Thoracic aorta (tissue), 2 donors: ENCODE measurements around the gene GPR158. TPM values are rescaled to one million over a fixed set of nuclear protein-coding genes. Genes with fewer than 3 reads are reported as not detected.

Source experiments
- ATAC-seq: fragments of 150-250 bp; one replicate; pipeline ENCODE4 v1.8.0; 2017; ENCODE audit warnings: low read depth; ENCODE audit not compliant: insufficient number of reproducible peaks, low FRiP score
- DNase-seq: peaks from one replicate; pipeline ENCODE4 v3.0.0-alpha.2; 2020; ENCODE audit warnings: low spot score
- H3K27ac ChIP-seq, 2 donors: fragments of 200-600 bp; sonication (generic); 1 replicate in 1 of 2; 2 replicates in 1 of 2; pipeline ENCODE4 v1.5.1; 2016; ENCODE audit warnings: mild to moderate bottlenecking in 2 of 2, moderate library complexity in 2 of 2
- H3K27me3 ChIP-seq: fragments of 200-600 bp; sonication (generic); replicated peaks from 2 replicates; pipeline ENCODE4 v1.6.0; 2016; ENCODE audit warnings: mild to moderate bottlenecking; ENCODE audit not compliant: insufficient read depth
- H3K36me3 ChIP-seq: fragments of 200-600 bp; sonication (generic); one replicate; pipeline ENCODE4 v1.5.1; 2016
- H3K4me1 ChIP-seq, 2 donors: fragments of 200-600 bp; sonication (generic); 1 replicate in 1 of 2; 2 replicates in 1 of 2; pipeline versions ENCODE4 v1.5.1 to v1.6.0; 2016; ENCODE audit warnings: low read depth in 2 of 2, mild to moderate bottlenecking in 1 of 2; ENCODE audit not compliant: control insufficient read depth in 1 of 2
- H3K4me3 ChIP-seq: fragments of 200-600 bp; sonication (generic); 2 replicates; pipeline ENCODE4 v1.5.1; 2016; ENCODE audit warnings: mild to moderate bottlenecking
- H3K9me3 ChIP-seq: fragments of 200-600 bp; sonication (generic); 2 replicates; pipeline ENCODE4 v1.5.1; 2016
- CTCF ChIP-seq: fragments of 200-600 bp; sonication (generic); IDR thresholded peaks from one replicate; pipeline ENCODE4 v1.5.1; 2019; ENCODE audit warnings: antibody characterized with exemption
- total RNA-seq, 2 donors: library from RNA; depleted of rRNA; stranded (reverse); fragments of >200 nt; gene quantifications; one replicate each; pipeline versions ENCODE4 v1.1.0 to v1.2.3, GENCODE V29; 2016

Gene GPR158
- total RNA-seq, 2 donors from 2014 or later = not detected

DNA sequence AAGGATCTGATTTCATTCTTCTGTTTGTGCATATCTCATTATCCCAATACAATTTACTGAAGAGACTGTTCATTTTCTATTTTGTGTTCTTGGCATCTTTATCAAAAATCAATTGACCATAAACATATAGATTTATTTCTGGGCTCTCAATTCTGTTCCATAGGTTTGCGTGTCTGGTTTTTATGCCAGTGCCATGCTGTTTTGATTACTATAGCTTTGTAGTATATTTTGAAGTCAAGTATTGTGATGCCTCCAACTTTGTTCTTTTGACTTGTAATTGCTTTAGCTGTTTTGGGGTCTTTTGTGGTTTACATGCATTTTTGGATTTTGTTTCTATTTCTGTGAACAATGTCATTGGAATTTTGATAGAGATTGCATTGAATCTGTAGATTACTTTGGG is 278.8 kb downstream of the GPR158 start:
- no peaks in the 10 kb centered on the region for H3K27me3 ChIP-seq
- ATAC-seq (no peak), DNase-seq (no peak)
- H3K4me1 ChIP-seq = no peaks in the 10 kb centered on the region
- no peak overlapping the region for H3K4me3 ChIP-seq
- H3K27ac ChIP-seq = no peak overlapping the region
- H3K36me3 ChIP-seq = no peaks in the 10 kb centered on the region
- TF ChIP-seq CTCF = no peak
- H3K9me3 ChIP-seq = peaks cover 3% of the 10 kb centered on the region

- no peak overlapping the region for H3K27ac ChIP-seq
- peaks cover 3% of the 10 kb centered on the region for H3K9me3 ChIP-seq
- TF ChIP-seq CTCF = no peak
- no peaks in the 10 kb centered on the region for H3K36me3 ChIP-seq
- no peak for ATAC-seq
- DNase-seq = no peak
- no peaks in the 10 kb centered on the region for H3K4me1 ChIP-seq
- no peaks in the 10 kb centered on the region for H3K27me3 ChIP-seq
- H3K4me3 ChIP-seq = no peak overlapping the region
These were observed 281.3 kb downstream of the GPR158 start for GRCh38 chr10:25455980-25456567.

GRCh38 chr10:25457552-25457951 is 282.8 kb downstream of the GPR158 start:
- ATAC-seq = no peak
- no peak for DNase-seq
- H3K27me3 ChIP-seq = no peaks in the 10 kb centered on the region
- TF ChIP-seq CTCF = no peak
- H3K27ac ChIP-seq = no peak overlapping the region
- no peaks in the 10 kb centered on the region for H3K36me3 ChIP-seq
- H3K9me3 ChIP-seq = peaks cover 3% of the 10 kb centered on the region
- H3K4me1 ChIP-seq = no peaks in the 10 kb centered on the region
- H3K4me3 ChIP-seq = no peak overlapping the region

DNA sequence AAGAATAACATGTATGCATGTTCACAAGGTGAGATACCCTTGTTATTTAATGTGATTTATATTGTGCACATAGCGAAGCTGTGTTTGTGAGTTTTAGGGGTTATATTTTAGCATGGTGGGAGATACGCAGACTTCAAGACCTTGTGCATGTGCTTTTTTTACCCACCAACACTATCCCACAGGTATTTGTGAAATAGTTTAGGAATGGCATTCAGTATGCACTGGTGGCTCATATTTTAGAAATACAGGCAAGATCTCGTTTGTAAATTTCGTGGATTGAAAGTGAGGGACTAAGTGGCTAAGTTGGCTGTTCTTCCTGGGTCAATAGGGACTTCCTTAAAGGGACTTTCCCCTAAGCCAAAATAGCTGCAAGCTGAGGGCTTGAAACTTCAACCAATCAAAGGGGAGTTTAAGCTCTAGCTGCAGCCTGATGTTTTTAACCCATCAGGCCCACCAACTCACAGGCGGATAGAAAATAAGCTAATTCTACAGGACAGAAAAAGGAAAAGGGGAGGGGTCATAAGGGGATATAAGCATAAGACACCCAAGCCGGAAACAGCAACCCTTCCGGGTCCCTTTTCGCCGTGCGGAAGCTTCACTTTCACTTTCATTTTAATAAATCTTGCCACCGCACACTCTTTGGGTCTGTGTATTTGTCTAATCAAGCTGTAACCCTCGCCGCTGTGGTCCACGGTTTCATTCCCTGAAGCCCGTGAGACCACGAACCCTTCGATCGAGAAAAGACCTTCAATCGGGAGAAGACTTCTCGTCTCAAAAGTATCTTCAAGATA is 291.0 kb downstream of the GPR158 start:
- Histone ChIP-seq H3K27ac (no peak overlapping the region), H3K9me3 (no peaks in the 10 kb centered on the region), H3K27me3 (no peaks in the 10 kb centered on the region), H3K4me1 (no peaks in the 10 kb centered on the region), H3K36me3 (no peaks in the 10 kb centered on the region), H3K4me3 (no peak overlapping the region)
- ATAC-seq (no peak), DNase-seq (no peak)
- TF ChIP-seq CTCF = no peak

DNA sequence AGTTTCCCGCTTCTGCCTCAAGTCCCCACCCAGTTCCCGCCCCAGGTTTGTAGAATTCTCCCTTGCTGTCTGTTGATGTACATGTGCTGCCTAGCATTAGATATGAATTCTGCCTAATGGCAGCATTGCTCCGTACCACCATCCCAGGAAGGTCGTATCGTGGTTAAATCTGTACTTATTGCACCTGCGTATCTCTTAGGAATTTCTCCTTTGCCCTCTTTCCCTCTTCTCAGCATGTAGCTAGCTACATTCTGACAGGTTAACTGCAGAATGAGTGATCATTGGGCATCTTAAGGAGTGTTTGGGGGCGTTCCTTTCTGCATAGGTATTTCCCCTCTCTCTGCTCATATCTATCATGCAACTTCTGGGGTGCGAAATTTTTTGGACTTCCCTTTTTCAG is 293.1 kb downstream of the GPR158 start:
- H3K4me1 ChIP-seq = no peaks in the 10 kb centered on the region
- no peak for TF ChIP-seq CTCF
- no peaks in the 10 kb centered on the region for H3K27me3 ChIP-seq
- ATAC-seq (no peak), DNase-seq (no peak)
- H3K36me3 ChIP-seq = no peaks in the 10 kb centered on the region
- H3K27ac ChIP-seq = no peak overlapping the region
- H3K9me3 ChIP-seq = no peaks in the 10 kb centered on the region
- H3K4me3 ChIP-seq = no peak overlapping the region
